MCF 10A (cell line): ENCODE results near the gene PUS7L. TPM values are rescaled to one million over a fixed set of nuclear protein-coding genes. Genes with fewer than 3 reads are reported as not detected.
"Not testable (repeated sequence)": the region's sequence is repeated elsewhere in the genome, so short reads cannot be mapped to it uniquely, and the experiment has no call there.

Source experiments
- BruUV-seq: library from RNA; stranded (reverse); fragments of 400-500 nt; replicated peaks from 2 replicates; lab custom pipeline; 2021; lab: Mats Ljungman, UMichigan
- CTCF ChIA-PET: fragments of 300-600 bp; sonication (Branson Sonifier 250); formaldehyde crosslinking; extraction: SDS; loops from one replicate; lab custom pipeline; 2021; ENCODE audit warnings: antibody characterized with exemption, inconsistent platforms; lab: Yijun Ruan, JAX
- POLR2A ChIA-PET: fragments of 300-600, 350-650 bp; sonication (Branson Sonifier 250); formaldehyde crosslinking; extraction: SDS; loops from one replicate; lab custom pipeline; 2020; ENCODE audit warnings: antibody characterized with exemption, inconsistent platforms; lab: Yijun Ruan, JAX
- DNase-seq: peaks from one replicate; pipeline ENCODE4 v3.0.0-alpha.2; 2018; ENCODE audit not compliant: unreplicated experiment
- H3K27ac Mint-ChIP-seq: one replicate; pipeline ENCODE4 v1.8.0; 2022; ENCODE audit warnings: mild to moderate bottlenecking, low read depth, mixed read lengths; ENCODE audit not compliant: unreplicated experiment
- H3K27me3 Mint-ChIP-seq: one replicate; pipeline ENCODE4 v1.8.0; 2022; ENCODE audit warnings: mixed read lengths; ENCODE audit not compliant: insufficient read depth, unreplicated experiment
- H3K36me3 Mint-ChIP-seq: one replicate; pipeline ENCODE4 v1.8.0; 2022; ENCODE audit warnings: mild to moderate bottlenecking, moderate library complexity, mixed read lengths; ENCODE audit not compliant: insufficient read depth, unreplicated experiment
- H3K4me1 Mint-ChIP-seq: one replicate; pipeline ENCODE4 v1.8.0; 2022; ENCODE audit warnings: mixed read lengths; ENCODE audit not compliant: insufficient read depth, unreplicated experiment
- H3K4me3 Mint-ChIP-seq: one replicate; pipeline ENCODE4 v1.8.0; 2022; ENCODE audit warnings: mild to moderate bottlenecking, moderate library complexity, mixed read lengths; ENCODE audit not compliant: unreplicated experiment
- H3K9me3 Mint-ChIP-seq: one replicate; pipeline ENCODE4 v1.8.0; 2022; ENCODE audit warnings: mixed read lengths; ENCODE audit not compliant: unreplicated experiment
- CTCF ChIP-seq: fragments of 200-600 bp; IDR thresholded peaks from one replicate; pipeline ENCODE4 v1.8.0; 2022; ENCODE audit warnings: antibody characterized with exemption, mild to moderate bottlenecking; ENCODE audit not compliant: unreplicated experiment
- intact Hi-C: fragments of 100-400 bp; cut with micrococcal nuclease; formaldehyde crosslinking; loops from 2 replicates; pipeline ENCODE4 v1.14.1; 2022
- total RNA-seq: library from RNA; stranded (reverse); gene quantifications from 2 replicates; pipeline ENCODE4 v1.2.3, GENCODE V29; 2022

PUS7L gene
- total RNA-seq, 1 experiment from 2014 or later = 26.5 TPM

DNA sequence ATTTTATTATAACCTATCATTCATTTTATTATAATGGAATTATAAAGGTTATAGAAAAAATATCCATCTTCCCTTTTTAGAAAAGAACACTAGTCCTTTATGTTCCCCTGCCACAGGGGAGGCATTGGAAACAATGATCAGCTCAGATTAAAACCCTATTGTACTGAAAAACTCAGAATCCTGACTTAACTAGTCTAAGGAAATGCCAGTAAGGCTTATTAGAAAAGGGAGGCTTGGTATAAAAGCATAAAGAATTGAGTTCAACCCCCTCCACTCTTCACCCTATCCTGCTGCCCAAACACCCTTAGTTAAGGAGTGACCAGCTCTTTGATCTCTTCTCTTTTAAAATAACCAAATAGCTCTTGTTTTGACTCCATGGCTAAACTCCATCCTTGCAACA is 36.0 kb downstream of the PUS7L start:
- intact Hi-C loops = no loop called here
- H3K4me3 Mint-ChIP-seq = no peak overlapping the region
- no peaks in the 10 kb centered on the region for H3K27me3 Mint-ChIP-seq
- CTCF ChIA-PET = interaction anchor here (0.6 kb wide), 1 partner anchor 162 kb away, joined by 6 read pairs; no protein-coding TSS in a partner anchor
- DNase-seq = no peak
- TF ChIP-seq CTCF = no peak
- H3K27ac Mint-ChIP-seq = no peak overlapping the region
- no TSS peak for BruUV-seq
- no peaks in the 10 kb centered on the region for H3K9me3 Mint-ChIP-seq
- no peaks in the 10 kb centered on the region for H3K36me3 Mint-ChIP-seq
- POLR2A ChIA-PET = interaction anchor here (0.5 kb wide), 1 partner anchor 52 kb away, joined by 3 read pairs; no protein-coding TSS in a partner anchor
- no peaks in the 10 kb centered on the region for H3K4me1 Mint-ChIP-seq

- intact Hi-C loops = no loop called here
- H3K27me3 Mint-ChIP-seq = peaks cover 57% of the 10 kb centered on the region
- H3K4me3 Mint-ChIP-seq = no peak overlapping the region
- H3K9me3 Mint-ChIP-seq = peaks cover 10% of the 10 kb centered on the region
- no peak for TF ChIP-seq CTCF
- no peak overlapping the region for H3K27ac Mint-ChIP-seq
- ChIA-PET POLR2A (no interaction called here), CTCF (interaction anchor here (0.6 to 0.7 kb wide), 2 partner anchors 228 to 265 kb away, joined by 3 to 4 read pairs; no protein-coding TSS in a partner anchor)
- BruUV-seq = no TSS peak
- H3K4me1 Mint-ChIP-seq = no peaks in the 10 kb centered on the region
- DNase-seq = no peak
- no peaks in the 10 kb centered on the region for H3K36me3 Mint-ChIP-seq
These were observed 47.2 kb downstream of the PUS7L start for GRCh38 chr12:43711348-43711747.

GRCh38 chr12:43703772-43704171 is 54.8 kb downstream of the PUS7L start:
- DNase-seq, BruUV-seq, H3K27ac Mint-ChIP-seq, H3K9me3 Mint-ChIP-seq, CTCF ChIA-PET, H3K4me1 Mint-ChIP-seq, H3K36me3 Mint-ChIP-seq, H3K4me3 Mint-ChIP-seq, intact Hi-C loops: not testable (repeated sequence)
- peaks cover 32% of the 10 kb centered on the region for H3K27me3 Mint-ChIP-seq
- POLR2A ChIA-PET = interaction anchor here (0.6 kb wide), 1 partner anchor 1966 kb away, joined by 3 read pairs; no protein-coding TSS in a partner anchor

GRCh38 chr12:43701194-43701593 is 57.4 kb downstream of the PUS7L start:
- POLR2A ChIA-PET, H3K4me1 Mint-ChIP-seq, H3K36me3 Mint-ChIP-seq, H3K9me3 Mint-ChIP-seq, BruUV-seq, CTCF ChIA-PET, H3K4me3 Mint-ChIP-seq, DNase-seq, H3K27ac Mint-ChIP-seq, intact Hi-C loops: not testable (repeated sequence)
- H3K27me3 Mint-ChIP-seq = peaks cover 34% of the 10 kb centered on the region

DNA sequence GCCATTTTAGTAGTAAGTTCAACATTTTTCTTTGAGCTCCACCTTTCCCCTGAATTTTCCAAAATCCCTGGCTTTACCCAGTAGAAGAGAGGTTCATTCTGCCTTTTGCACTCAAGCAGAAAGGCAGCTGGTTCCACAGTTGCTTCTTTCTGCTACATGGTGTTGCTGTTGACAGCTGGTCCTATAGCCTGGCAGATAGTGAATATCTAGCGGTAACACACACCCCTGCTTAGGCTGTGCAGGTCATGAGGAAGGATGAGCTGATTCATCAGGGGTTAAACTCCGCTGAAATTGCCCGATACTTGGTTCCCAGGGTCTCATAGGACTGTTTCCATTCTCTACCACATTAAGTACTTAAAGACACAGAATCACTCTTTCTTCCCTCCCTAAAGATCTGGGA is 62.4 kb downstream of the PUS7L start:
- H3K27me3 Mint-ChIP-seq = peaks cover 49% of the 10 kb centered on the region
- TF ChIP-seq CTCF = no peak
- no TSS peak for BruUV-seq
- ChIA-PET CTCF (interaction anchor here (0.8 kb wide), 1 partner anchor 196 kb away, joined by 3 read pairs; no protein-coding TSS in a partner anchor), POLR2A (interaction anchor here (0.6 kb wide), 1 partner anchor 214 kb away, joined by 4 read pairs; no protein-coding TSS in a partner anchor)
- no peak overlapping the region for H3K4me3 Mint-ChIP-seq
- no peaks in the 10 kb centered on the region for H3K9me3 Mint-ChIP-seq
- intact Hi-C loops = no loop called here
- no peak for DNase-seq
- no peaks in the 10 kb centered on the region for H3K4me1 Mint-ChIP-seq
- no peak overlapping the region for H3K27ac Mint-ChIP-seq
- H3K36me3 Mint-ChIP-seq = no peaks in the 10 kb centered on the region
